Activated B cell treated with CpG ODN at 0.5 μM for 24 hours (primary cell): ENCODE results near the gene KCNK16. TPM values are rescaled to one million over a fixed set of nuclear protein-coding genes. Genes with fewer than 3 reads are reported as not detected.

Experiments
- ATAC-seq: fragments of 200-7000 bp; cut with Tn5 transposase; one replicate; pipeline ENCODE4 v1.10.0; 2021; ENCODE audit warnings: low read depth, mild to moderate bottlenecking, moderate library complexity
- CTCF ChIA-PET: fragments of 350-600 bp; sonication (Branson Sonifier 250); formaldehyde crosslinking; loops from one replicate; lab custom pipeline; 2021; ENCODE audit warnings: antibody characterized with exemption; lab: Charles Lee
- POLR2A ChIA-PET: fragments of 350-600 bp; sonication (Branson Sonifier 250); formaldehyde crosslinking; loops from one replicate; lab custom pipeline; 2021; ENCODE audit warnings: antibody characterized with exemption; lab: Charles Lee
- DNase-seq: peaks from one replicate; pipeline ENCODE4 v3.0.0; 2022
- H3K27ac Mint-ChIP-seq: one replicate; pipeline ENCODE4 v1.8.0; 2020; ENCODE audit warnings: mixed read lengths
- H3K27me3 Mint-ChIP-seq: one replicate; pipeline ENCODE4 v1.8.0; 2021; ENCODE audit warnings: mixed read lengths
- H3K36me3 Mint-ChIP-seq: one replicate; pipeline ENCODE4 v1.8.0; 2021; ENCODE audit warnings: low read depth, mixed read lengths
- H3K4me1 Mint-ChIP-seq: one replicate; pipeline ENCODE4 v1.8.0; 2021; ENCODE audit warnings: mixed read lengths
- H3K4me3 Mint-ChIP-seq: one replicate; pipeline ENCODE4 v1.8.0; 2020; ENCODE audit warnings: mild to moderate bottlenecking, mixed read lengths
- H3K9me3 Mint-ChIP-seq: one replicate; pipeline ENCODE4 v1.8.0; 2020; ENCODE audit warnings: mixed read lengths
- CTCF ChIP-seq: fragments of 200-600 bp; IDR thresholded peaks from one replicate; pipeline ENCODE4 v1.8.0; 2022; ENCODE audit warnings: antibody characterized with exemption, mild to moderate bottlenecking
- intact Hi-C: fragments of 100-400 bp; cut with micrococcal nuclease; formaldehyde crosslinking; loops from one replicate; pipeline ENCODE4 v1.15.1; 2024
- total RNA-seq: library from RNA; stranded (reverse); gene quantifications from 2 replicates; pipeline ENCODE4 v1.2.3, GENCODE V29; 2022

The KCNK16 gene
- total RNA-seq, 1 donor from 2014 or later: not detected

GRCh38 chr6:39320363-39320984 is 2.0 kb downstream of the KCNK16 start:
- Mint-ChIP-seq H3K4me3 (no peak overlapping the region), H3K9me3 (no peaks in the 10 kb centered on the region), H3K27ac (no peak overlapping the region), H3K27me3 (peaks cover 23% of the 10 kb centered on the region), H3K4me1 (peaks cover 9% of the 10 kb centered on the region), H3K36me3 (no peaks in the 10 kb centered on the region)
- DNase-seq (no peak), ATAC-seq (no peak)
- POLR2A ChIA-PET: no interaction called here
- no peak for TF ChIP-seq CTCF
- CTCF ChIA-PET: interaction anchor here (1.0 kb wide), 1 partner anchor 10 kb away, joined by 3 read pairs; no protein-coding TSS in a partner anchor
- intact Hi-C loops: no loop called here

- Mint-ChIP-seq H3K4me3 (no peak overlapping the region), H3K27me3 (peaks cover 25% of the 10 kb centered on the region), H3K4me1 (peaks cover 9% of the 10 kb centered on the region), H3K27ac (no peak overlapping the region), H3K36me3 (no peaks in the 10 kb centered on the region), H3K9me3 (no peaks in the 10 kb centered on the region)
- TF ChIP-seq CTCF: no peak
- CTCF ChIA-PET: no interaction called here
- ATAC-seq: no peak
- POLR2A ChIA-PET: no interaction called here
- DNase-seq: no peak
- intact Hi-C loops: no loop called here
These were observed 2.7 kb downstream of the KCNK16 start for GRCh38 chr6:39319621-39320362.

DNA sequence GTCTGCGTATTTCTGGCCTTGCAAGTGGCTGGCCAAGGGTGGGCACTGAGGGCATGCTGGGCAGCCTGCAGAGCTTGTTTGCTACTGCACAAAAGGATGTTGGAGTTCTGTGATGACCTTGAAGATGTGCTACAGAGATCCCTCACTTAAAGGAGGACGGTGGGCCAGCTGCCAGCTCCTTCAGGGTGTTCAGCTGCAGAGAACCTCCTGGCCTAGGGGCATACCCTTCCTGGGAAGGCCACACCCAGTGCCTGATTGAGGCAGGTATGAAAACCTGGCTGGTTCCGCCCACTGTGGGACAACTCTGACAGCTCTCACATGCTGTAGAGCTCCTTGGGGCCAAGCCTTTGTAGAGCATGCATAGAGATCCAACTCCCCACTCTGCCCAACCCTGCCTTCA is 5.2 kb downstream of the KCNK16 start:
- peaks cover 26% of the 10 kb centered on the region for H3K4me1 Mint-ChIP-seq

DNA sequence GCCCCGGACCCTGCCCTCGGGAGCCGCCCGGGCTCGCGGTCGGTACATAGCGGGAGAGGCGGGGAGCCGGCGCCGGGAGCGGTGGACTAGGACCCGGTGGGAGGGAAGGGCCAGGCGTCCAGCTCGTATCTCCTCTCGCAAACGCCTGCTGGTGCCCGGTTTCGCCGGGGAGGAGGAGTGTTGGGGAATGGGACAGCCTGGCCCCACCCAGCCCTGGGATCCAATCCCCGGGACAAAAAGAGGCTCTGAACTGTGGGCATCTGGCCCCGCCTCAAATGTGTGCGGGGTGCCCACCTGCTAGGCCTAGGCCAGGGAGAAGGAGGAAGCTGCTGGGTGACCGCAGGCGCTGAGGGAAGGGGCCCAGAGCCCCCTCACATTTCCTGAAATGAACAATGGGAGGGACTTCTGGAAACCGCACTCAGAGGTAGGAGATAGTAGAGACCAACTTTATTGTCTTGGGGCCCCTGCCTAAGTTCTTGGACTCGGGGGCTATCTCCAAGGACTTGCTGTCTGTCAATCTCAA is 8.2 kb downstream of the KCNK16 start, which contains the start of gene KCNK17:
KCNK17 (minus strand) TSS at position 147 of the 523 bp plus-strand sequence; CDS start at position 48, 99 bp downstream.
- TF ChIP-seq CTCF: no peak
- ChIA-PET CTCF (no interaction called here), POLR2A (no interaction called here)
- H3K4me1 Mint-ChIP-seq: peaks cover 22% of the 10 kb centered on the region
- H3K27me3 Mint-ChIP-seq: peaks cover 50% of the 10 kb centered on the region
- H3K27ac Mint-ChIP-seq: no peak within 1 kb of the TSS
- H3K9me3 Mint-ChIP-seq: no peaks in the 10 kb centered on the region
- H3K36me3 Mint-ChIP-seq: no peaks in the 10 kb centered on the region
- H3K4me3 Mint-ChIP-seq: peak within 1 kb of the TSS; percentile 46
- ATAC-seq (no peak), DNase-seq (no peak)
- intact Hi-C loops: no loop called here

More for the DNA sequence above, 5.2 kb downstream of the KCNK16 start:
- Mint-ChIP-seq H3K27ac (no peak overlapping the region), H3K27me3 (peaks cover 36% of the 10 kb centered on the region), H3K4me3 (no peak overlapping the region), H3K36me3 (no peaks in the 10 kb centered on the region), H3K9me3 (no peaks in the 10 kb centered on the region)
- POLR2A ChIA-PET: no interaction called here
- ATAC-seq: no peak
- CTCF ChIA-PET: no interaction called here
- intact Hi-C loops: no loop called here
- DNase-seq: no peak
- TF ChIP-seq CTCF: no peak
